ENCODE data around the gene AEBP1.

AEBP1 gene

GRCh38 chr7:44111761-44112160, 7.6 kb downstream of the AEBP1 start:
- Histone ChIP-seq H3K27me3 (no peaks in the 10 kb centered on the region), H3K36me3 (peaks cover 31 to 99% (median 86%) of the 10 kb centered on the region in 3 donors), H3K4me1 (peaks cover 7 to 78% (median 75%) of the 10 kb centered on the region in 4 donors), H3K27ac (peak overlapping the region; percentile 98 to 100), H3K9me3 (no peaks in the 10 kb centered on the region), H3K4me3 (no peak overlapping the region)
- intact Hi-C loops (cut with DNase I; ENCODE audit: low total_unique reads) = no loop called here
- TF ChIP-seq CTCF (IDR thresholded peaks at IDR 0.05) = no peak
- DNase-seq = no peak

DNA sequence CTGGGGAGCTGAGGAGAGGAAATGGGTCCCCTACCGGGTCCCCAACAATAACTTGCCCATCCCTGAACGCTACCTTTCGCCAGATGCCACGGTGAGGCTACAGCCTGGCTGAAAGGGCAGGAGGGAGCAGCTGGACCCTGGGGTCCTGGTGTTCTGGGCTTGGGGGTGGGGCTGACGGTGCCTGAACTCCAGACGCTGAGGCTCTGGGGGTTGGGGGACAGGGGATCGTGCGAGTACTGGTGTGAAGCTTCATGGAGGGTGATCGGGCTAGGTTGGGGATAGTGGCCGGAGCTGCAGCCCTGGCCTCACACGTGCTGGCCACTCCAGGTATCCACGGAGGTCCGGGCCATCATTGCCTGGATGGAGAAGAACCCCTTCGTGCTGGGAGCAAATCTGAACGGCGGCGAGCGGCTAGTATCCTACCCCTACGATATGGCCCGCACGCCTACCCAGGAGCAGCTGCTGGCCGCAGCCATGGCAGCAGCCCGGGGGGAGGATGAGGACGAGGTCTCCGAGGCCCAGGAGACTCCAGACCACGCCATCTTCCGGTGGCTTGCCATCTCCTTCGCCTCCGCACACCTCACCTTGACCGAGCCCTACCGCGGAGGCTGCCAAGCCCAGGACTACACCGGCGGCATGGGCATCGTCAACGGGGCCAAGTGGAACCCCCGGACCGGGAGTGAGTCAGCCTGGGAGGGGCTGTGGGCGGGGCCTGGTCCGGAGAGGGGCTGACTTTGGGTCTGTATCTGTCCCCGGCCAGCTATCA, 8.3 kb downstream of the AEBP1 start:
- no peak overlapping the region for H3K4me3 ChIP-seq
- DNase-seq = no peak
- H3K9me3 ChIP-seq = no peaks in the 10 kb centered on the region
- H3K36me3 ChIP-seq = peaks cover 31 to 100% (median 86%) of the 10 kb centered on the region in 3 donors
- intact Hi-C loops (cut with DNase I; ENCODE audit: low total_unique reads) = no loop called here
- no peak for TF ChIP-seq CTCF (IDR thresholded peaks at IDR 0.05)
- H3K4me1 ChIP-seq = peaks cover 7 to 71% (median 69%) of the 10 kb centered on the region in 4 donors
- H3K27me3 ChIP-seq = no peaks in the 10 kb centered on the region
- H3K27ac ChIP-seq = peak overlapping the region; percentile 98 to 100

- H3K4me1 ChIP-seq = peaks cover 7 to 64% (median 61%) of the 10 kb centered on the region in 4 donors
- no peaks in the 10 kb centered on the region for H3K27me3 ChIP-seq
- H3K9me3 ChIP-seq = no peaks in the 10 kb centered on the region
- TF ChIP-seq CTCF (IDR thresholded peaks at IDR 0.05) = no peak
- DNase-seq = no peak
- peak overlapping the region; percentile 98 to 100 for H3K27ac ChIP-seq
- no peak overlapping the region for H3K4me3 ChIP-seq
- H3K36me3 ChIP-seq = peaks cover 31 to 100% (median 86%) of the 10 kb centered on the region in 3 donors
- intact Hi-C loops (cut with DNase I; ENCODE audit: low total_unique reads) = no loop called here
These were observed 9.0 kb downstream of the AEBP1 start for GRCh38 chr7:44112997-44113763.

GRCh38 chr7:44113764-44114354, 9.7 kb downstream of the AEBP1 start:
- Histone ChIP-seq H3K4me3 (no peak overlapping the region), H3K27ac (peak overlapping the region; percentile 98 to 100), H3K27me3 (no peaks in the 10 kb centered on the region), H3K36me3 (peaks cover 31 to 100% (median 84%) of the 10 kb centered on the region in 3 donors), H3K4me1 (peaks cover under 1 to 57% (median 54%) of the 10 kb centered on the region in 4 donors), H3K9me3 (no peaks in the 10 kb centered on the region)
- DNase-seq = no peak
- no peak for TF ChIP-seq CTCF (IDR thresholded peaks at IDR 0.05)
- intact Hi-C loops (cut with DNase I; ENCODE audit: low total_unique reads) = no loop called here

GRCh38 chr7:44114586-44115310, 10.6 kb downstream of the AEBP1 start:
- H3K4me3 ChIP-seq = no peak overlapping the region
- DNase-seq = peak in 1 of 2 donors; percentile 77
- TF ChIP-seq CTCF (IDR thresholded peaks at IDR 0.05) = no peak
- H3K27me3 ChIP-seq = no peaks in the 10 kb centered on the region
- intact Hi-C loops (cut with DNase I; ENCODE audit: low total_unique reads) = loop anchor here (5.0 kb wide), 1 partner anchor 37 kb away; no protein-coding TSS in a partner anchor
- peaks cover 24 to 100% (median 75%) of the 10 kb centered on the region in 3 donors for H3K36me3 ChIP-seq
- peak overlapping the region; percentile 98 to 100 for H3K27ac ChIP-seq
- no peaks in the 10 kb centered on the region for H3K9me3 ChIP-seq
- peaks cover 0 to 48% (median 45%) of the 10 kb centered on the region in 4 donors for H3K4me1 ChIP-seq
